ENCODE results near the gene THSD4.

Gene THSD4

GRCh38 chr15:71781965-71782265 is 666.6 kb downstream of the THSD4 start:
- DNase-seq (ENCODE audit: low read depth in 2 of 2) = no peak

GRCh38 chr15:71782422-71783165 is 667.3 kb downstream of the THSD4 start:
- no peak for DNase-seq (ENCODE audit: low read depth in 2 of 2)

GRCh38 chr15:71784719-71785118 is 669.4 kb downstream of the THSD4 start:
- DNase-seq (ENCODE audit: low read depth in 2 of 2) = no peak

- no peak for DNase-seq (ENCODE audit: low read depth in 2 of 2)
Measured at GRCh38 chr15:71785996-71786395, 670.7 kb downstream of the THSD4 start.

GRCh38 chr15:71786673-71787072 is 671.4 kb downstream of the THSD4 start:
- no peak for DNase-seq (ENCODE audit: low read depth in 2 of 2)

GRCh38 chr15:71788646-71789579 is 673.6 kb downstream of the THSD4 start:
- DNase-seq (ENCODE audit: low read depth in 2 of 2) = no peak

- DNase-seq (ENCODE audit: low read depth in 2 of 2) = no peak
Measured at GRCh38 chr15:71789616-71790015, 674.3 kb downstream of the THSD4 start.

GRCh38 chr15:71790081-71790480 is 674.8 kb downstream of the THSD4 start:
- DNase-seq (ENCODE audit: low read depth in 2 of 2) = no peak

- DNase-seq (ENCODE audit: low read depth in 2 of 2) = no peak
Measured at GRCh38 chr15:71791975-71792374, 676.7 kb downstream of the THSD4 start.

GRCh38 chr15:71792521-71792920 is 677.2 kb downstream of the THSD4 start:
- DNase-seq (ENCODE audit: low read depth in 2 of 2) = no peak

- DNase-seq (ENCODE audit: low read depth in 2 of 2) = no peak
Measured at GRCh38 chr15:71798641-71799040, 683.4 kb downstream of the THSD4 start.

- no peak for DNase-seq (ENCODE audit: low read depth in 2 of 2)
Measured at GRCh38 chr15:71800190-71800589, 684.9 kb downstream of the THSD4 start.

- no peak for DNase-seq (ENCODE audit: low read depth in 2 of 2)
Measured at GRCh38 chr15:71800835-71801745, 685.8 kb downstream of the THSD4 start.

GRCh38 chr15:71801935-71802655 is 686.8 kb downstream of the THSD4 start:
- DNase-seq (ENCODE audit: low read depth in 2 of 2) = no peak

GRCh38 chr15:71802770-71803169 is 687.5 kb downstream of the THSD4 start:
- peak in 1 of 2 experiments; percentile 11 for DNase-seq (ENCODE audit: low read depth in 2 of 2)

- no peak for DNase-seq (ENCODE audit: low read depth in 2 of 2)
Measured at GRCh38 chr15:71804226-71804625, 689.0 kb downstream of the THSD4 start.

GRCh38 chr15:71804695-71805470 is 689.6 kb downstream of the THSD4 start:
- DNase-seq (ENCODE audit: low read depth in 2 of 2) = no peak

GRCh38 chr15:71806452-71806931 is 691.2 kb downstream of the THSD4 start:
- DNase-seq (ENCODE audit: low read depth in 2 of 2) = no peak

GRCh38 chr15:71807125-71807629 is 691.9 kb downstream of the THSD4 start:
- no peak for DNase-seq (ENCODE audit: low read depth in 2 of 2)

GRCh38 chr15:71807691-71808091 is 692.4 kb downstream of the THSD4 start:
- DNase-seq (ENCODE audit: low read depth in 2 of 2) = no peak
